NB4 (cell line): ENCODE data around the gene XPO5.

ENCODE experiments used
- DNase-seq: peaks from one replicate; pipeline ENCODE4 v3.0.0; 2010; ENCODE audit warnings: low read depth
- H3K4me3 ChIP-seq: one replicate; pipeline ENCODE4 v1.5.1; 2011; ENCODE audit warnings: mild to moderate bottlenecking, low read depth, low read length, moderate library complexity
- CTCF ChIP-seq: IDR thresholded peaks from one replicate; pipeline ENCODE4 v1.5.1; 2012; ENCODE audit warnings: low read depth, low read length
- MYC ChIP-seq: IDR thresholded peaks from 2 replicates; pipeline ENCODE4 v1.6.1; 2011; ENCODE audit warnings: low read depth, low read length
- POLR2A ChIP-seq: IDR thresholded peaks from 2 replicates; pipeline ENCODE4 v1.6.1; 2011; ENCODE audit warnings: mild to moderate bottlenecking; ENCODE audit not compliant: insufficient read length; ENCODE audit errors: extremely low read depth
- TF ChIP-seq, protein P1 (sequence below): IDR thresholded peaks from 2 replicates; pipeline ENCODE4 v1.6.1; 2011; ENCODE audit warnings: low read depth, low read length

Gene XPO5

GRCh38 chr6:43575772-43576551 is at the start of gene XPO5, which contains the start of gene POLH:
Gene XPO5, minus strand, starts transcription at chr6:43576038. Its CDS starts 174 bp downstream, at chr6:43575864.
Gene POLH, plus strand, starts transcription at chr6:43576185. Its CDS starts 6,135 bp downstream, at chr6:43582320.
- H3K4me3 ChIP-seq, result peak within 1 kb of the TSS; percentile 98
- peak; percentile 88 for TF ChIP-seq POLR2A
- peak; percentile 10 for TF ChIP-seq CTCF
- TF ChIP-seq MYC, result peak; percentile 85
- TF ChIP-seq, protein P1, sequence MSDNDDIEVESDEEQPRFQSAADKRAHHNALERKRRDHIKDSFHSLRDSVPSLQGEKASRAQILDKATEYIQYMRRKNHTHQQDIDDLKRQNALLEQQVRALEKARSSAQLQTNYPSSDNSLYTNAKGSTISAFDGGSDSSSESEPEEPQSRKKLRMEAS, result no peak; the same call in 1 of the 2 replicates
- peak; percentile 96 for DNase-seq

- no peak overlapping the region for H3K4me3 ChIP-seq
- no peak for DNase-seq
- no peak for TF ChIP-seq CTCF
- TF ChIP-seq MYC, result no peak
- no peak for TF ChIP-seq POLR2A
- TF ChIP-seq, protein P1, result no peak
These were observed 49.7 kb upstream of the XPO5 start for GRCh38 chr6:43625393-43625992.

DNA sequence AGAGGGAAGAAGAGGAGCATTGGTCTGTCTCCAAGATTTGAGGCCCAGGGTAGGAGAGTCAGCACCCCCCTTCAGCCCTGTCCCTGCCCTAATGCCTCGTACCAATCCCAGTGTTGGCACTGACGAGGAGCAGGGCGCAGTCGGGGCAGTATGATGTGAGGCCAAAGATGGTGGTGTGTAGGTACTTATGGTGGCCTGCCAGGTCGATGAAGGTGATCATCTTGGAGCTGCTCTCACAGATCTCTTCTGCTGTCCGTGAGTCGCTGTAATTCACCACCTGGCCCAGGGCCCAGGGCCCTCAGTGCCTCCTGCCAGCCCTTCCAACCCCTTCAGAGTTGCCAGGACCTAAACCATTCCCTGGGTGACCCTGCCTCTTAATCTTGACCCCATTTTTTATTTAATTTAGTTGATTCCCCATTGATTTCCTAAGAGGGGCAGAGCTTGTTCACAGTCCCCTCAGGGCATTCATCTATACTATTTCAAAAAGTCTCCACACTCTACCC is 49.0 kb upstream of the XPO5 start:
- no peak for TF ChIP-seq CTCF
- TF ChIP-seq POLR2A, result no peak
- TF ChIP-seq, protein P1, result no peak
- no peak for TF ChIP-seq MYC
- DNase-seq, result no peak
- no peak overlapping the region for H3K4me3 ChIP-seq

- no peak overlapping the region for H3K4me3 ChIP-seq
- TF ChIP-seq MYC, result no peak
- no peak for DNase-seq
These were observed 48.3 kb upstream of the XPO5 start for GRCh38 chr6:43623880-43624785.

DNA sequence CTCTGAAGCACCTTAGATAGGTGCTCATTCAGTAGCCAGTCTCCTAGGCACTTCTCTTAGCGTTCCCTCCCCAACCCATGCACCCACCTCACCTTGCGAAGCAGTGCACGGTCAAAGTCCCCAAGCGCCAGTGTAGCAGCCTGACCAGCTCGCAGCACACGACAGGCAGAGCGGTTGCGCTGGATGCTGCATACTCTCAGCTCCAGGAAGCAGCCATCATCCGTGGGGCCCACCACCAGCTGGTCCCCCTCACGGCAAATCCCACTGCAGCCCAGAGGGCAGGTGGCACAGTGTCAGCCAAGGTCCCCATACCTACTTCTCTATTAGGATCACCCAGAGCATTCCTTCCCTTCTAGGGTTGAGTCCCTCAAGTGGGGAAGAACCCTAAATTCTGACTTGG is 46.7 kb upstream of the XPO5 start:
- no peak for DNase-seq
- H3K4me3 ChIP-seq, result no peak overlapping the region
- TF ChIP-seq MYC, result no peak
- TF ChIP-seq, protein P1, result no peak
- TF ChIP-seq POLR2A, result no peak

- DNase-seq, result no peak
- TF ChIP-seq CTCF, result no peak
- TF ChIP-seq, protein P1, result no peak
- TF ChIP-seq MYC, result no peak
- TF ChIP-seq POLR2A, result no peak
- no peak overlapping the region for H3K4me3 ChIP-seq
These were observed 46.0 kb upstream of the XPO5 start for GRCh38 chr6:43621836-43622180.
